Right cardiac atrium (tissue), 5 donors: ENCODE data around the gene CAPN11. TPM values are rescaled to one million over a fixed set of nuclear protein-coding genes. Genes with fewer than 3 reads are reported as not detected.
"Not testable (repeated sequence)": the region's sequence is repeated elsewhere in the genome, so short reads cannot be mapped to it uniquely, and the experiment has no call there.

ENCODE experiments used
- ATAC-seq, 2 donors: fragments of 200-7000 bp; cut with Tn5 transposase; one replicate each; pipeline versions ENCODE4 v1.8.0 to v1.9.1; 2020; ENCODE audit warnings: moderate library complexity in 2 of 2, mild to moderate bottlenecking in 1 of 2
- DNase-seq, 3 donors: peaks; one replicate each; pipeline ENCODE4 v3.0.0-alpha.2; 2020
- H3K27ac ChIP-seq: one replicate; pipeline ENCODE4 v1.5.1; 2013; ENCODE audit warnings: mild to moderate bottlenecking, low read length, control low read depth, moderate library complexity
- H3K27me3 ChIP-seq: one replicate; pipeline ENCODE4 v1.6.1; 2013; ENCODE audit not compliant: control insufficient read depth, insufficient read depth
- H3K4me1 ChIP-seq: one replicate; pipeline ENCODE4 v1.6.1; 2013; ENCODE audit warnings: low read length; ENCODE audit not compliant: control insufficient read depth, insufficient read depth
- H3K4me3 ChIP-seq: one replicate; pipeline ENCODE4 v1.5.1; 2013; ENCODE audit warnings: low read length, control low read depth
- H3K9me3 ChIP-seq: one replicate; pipeline ENCODE4 v1.6.1; 2013; ENCODE audit warnings: low read length; ENCODE audit not compliant: control insufficient read depth
- WGBS: extraction: QIAGEN DNeasy Blood & Tissue Kit; methylation state at CpG from one replicate; pipeline ENCODE4 v1.1.7; 2013; 5-methylcytosine and 5-hydroxymethylcytosine counted together
- intact Hi-C, 4 donors: fragments of 100-400 bp; cut with DNase I; formaldehyde crosslinking; loops; one replicate each; pipeline versions ENCODE4 v1.11.0 to v1.14.0; 2022 to 2023
- polyA plus RNA-seq: library from polyadenylated mRNA; stranded (reverse); fragments of 200-250 nt; gene quantifications from one replicate; pipeline ENCODE4 v1.2.3, GENCODE V29; 2013
- total RNA-seq, 4 donors: library from RNA; stranded (reverse); fragmentation: NEBNext Ultra II Directional; extraction: Animal tissue kit (Norgen Biotek cat#: 25700); gene quantifications; one replicate each; pipeline ENCODE4 v1.2.1, GENCODE V29; 2021
- donor health status: healthy with polysubstance abuse.
- donor health status: DM: no; HTN: yes; CAD: no.
- donor health status: DM: no; HTN: no; CAD: no.
- donor health status: DM: no; HTN: yes; CAD: no; lungs with severe emphysema.
- donor health status: DM: yes; HTN: yes; CAD: no.

The CAPN11 gene
- total and polyA plus RNA-seq, 5 donors = 0.27 to 0.38 TPM; not detected in 3

- no peak overlapping the region for H3K4me3 ChIP-seq
- peak; percentile 55 to 78 (median 77) for DNase-seq
These were observed 70.9 kb downstream of the CAPN11 start for GRCh38 chr6:44229376-44230033.

GRCh38 chr6:44230034-44230675 is 71.5 kb downstream of the CAPN11 start:
- H3K4me1 ChIP-seq = peaks cover 21% of the 10 kb centered on the region
- 84% methylated on average over 10 of the region's 10 CpGs for WGBS
- H3K27ac ChIP-seq = peak overlapping the region; percentile 72
- H3K4me3 ChIP-seq = no peak overlapping the region
- no peaks in the 10 kb centered on the region for H3K27me3 ChIP-seq
- H3K9me3 ChIP-seq = no peaks in the 10 kb centered on the region
- ATAC-seq (no peak), DNase-seq (peak in 2 of 3 donors; percentile 35 to 40)
- intact Hi-C loops = loop anchor here (5.0 to 10.0 kb wide), 2 partner anchors 58 to 135 kb away; no protein-coding TSS in a partner anchor

More at GRCh38 chr6:44229376-44230033, 70.9 kb downstream of the CAPN11 start:
- Histone ChIP-seq H3K9me3 (no peaks in the 10 kb centered on the region), H3K27ac (peak overlapping the region; percentile 72), H3K27me3 (no peaks in the 10 kb centered on the region), H3K4me1 (peaks cover 24% of the 10 kb centered on the region)
- peak; percentile 35 to 45 for ATAC-seq
- intact Hi-C loops = loop anchor here (5.0 to 10.0 kb wide), 2 partner anchors 57 to 135 kb away; no protein-coding TSS in a partner anchor
- WGBS = 61% methylated on average over 11 of the region's 11 CpGs

DNA sequence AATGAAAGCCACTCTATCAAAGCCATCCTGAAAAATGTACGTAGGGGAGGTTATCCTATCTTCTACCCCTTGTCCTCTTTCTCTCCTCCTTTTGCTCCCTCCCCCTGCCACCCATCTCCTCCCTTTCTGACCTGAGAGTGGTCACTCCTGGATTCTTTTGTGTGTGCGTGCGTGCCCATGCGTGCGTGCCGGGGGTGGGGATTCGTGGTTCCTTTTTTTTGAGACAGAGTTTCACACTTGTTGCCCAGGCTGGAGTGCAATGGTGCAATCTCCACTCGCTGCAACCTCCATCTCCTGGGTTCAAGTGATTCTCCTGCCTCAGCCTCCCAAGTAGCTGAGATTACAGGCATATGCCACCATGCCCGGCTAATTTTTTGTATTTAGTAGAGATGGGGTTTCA is 72.8 kb downstream of the CAPN11 start:
- H3K27ac ChIP-seq = not testable (repeated sequence)

DNA sequence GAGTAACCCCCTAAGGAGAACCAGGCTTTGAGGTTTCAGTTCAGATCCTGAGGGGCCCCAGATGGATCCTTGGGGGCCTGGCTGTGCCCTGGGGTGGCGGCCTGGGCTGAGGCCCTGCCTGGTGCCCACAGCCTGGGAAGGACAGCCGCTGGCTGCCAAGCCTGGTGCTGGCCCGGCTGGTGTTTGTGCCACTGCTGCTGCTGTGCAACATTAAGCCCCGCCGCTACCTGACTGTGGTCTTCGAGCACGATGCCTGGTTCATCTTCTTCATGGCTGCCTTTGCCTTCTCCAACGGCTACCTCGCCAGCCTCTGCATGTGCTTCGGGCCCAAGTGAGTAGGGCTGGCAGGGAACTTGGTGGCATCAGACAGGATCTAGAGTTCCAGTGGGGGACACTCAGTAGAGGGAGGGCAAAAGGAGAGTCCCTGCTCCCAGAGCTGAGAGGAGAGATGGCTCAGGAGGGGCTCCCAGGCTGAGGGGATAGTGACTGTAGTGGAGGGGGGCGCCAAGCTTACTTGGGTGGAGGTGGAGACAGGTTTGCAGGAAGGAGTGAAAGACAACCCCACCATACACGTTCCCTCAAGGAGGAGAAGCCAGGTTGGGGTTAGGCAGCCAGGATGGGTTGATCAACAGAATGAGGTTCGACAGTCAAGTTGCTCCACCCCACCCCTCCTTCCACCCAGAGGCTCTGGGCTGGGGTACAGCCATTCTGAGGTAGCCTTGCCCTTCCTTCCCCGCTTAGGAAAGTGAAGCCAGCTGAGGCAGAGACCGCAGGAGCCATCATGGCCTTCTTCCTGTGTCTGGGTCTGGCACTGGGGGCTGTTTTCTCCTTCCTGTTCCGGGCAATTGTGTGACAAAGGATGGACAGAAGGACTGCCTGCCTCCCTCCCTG is 74.3 kb downstream of the CAPN11 start:
- Histone ChIP-seq H3K4me3 (no peak overlapping the region), H3K27ac (peak overlapping the region; percentile 69), H3K27me3 (no peaks in the 10 kb centered on the region), H3K9me3 (no peaks in the 10 kb centered on the region), H3K4me1 (peaks cover 13% of the 10 kb centered on the region)
- ATAC-seq = no peak
- peak in 2 of 3 donors; percentile 34 to 55 for DNase-seq
- intact Hi-C loops = loop anchor here (5.0 to 10.0 kb wide), 2 partner anchors 61 to 138 kb away; no protein-coding TSS in a partner anchor
- 77% methylated on average over 16 of the region's 16 CpGs for WGBS

More for the DNA sequence above, 72.8 kb downstream of the CAPN11 start:
- ATAC-seq, H3K4me3 ChIP-seq, H3K9me3 ChIP-seq, H3K27me3 ChIP-seq: not testable (repeated sequence)
- WGBS = 84% methylated on average over 9 of the region's 9 CpGs
- intact Hi-C loops = loop anchor here (5.0 to 10.0 kb wide), 2 partner anchors 59 to 137 kb away; no protein-coding TSS in a partner anchor
- peak in 1 of 3 donors; percentile 37 for DNase-seq
- H3K4me1 ChIP-seq = peaks cover 12% of the 10 kb centered on the region

DNA sequence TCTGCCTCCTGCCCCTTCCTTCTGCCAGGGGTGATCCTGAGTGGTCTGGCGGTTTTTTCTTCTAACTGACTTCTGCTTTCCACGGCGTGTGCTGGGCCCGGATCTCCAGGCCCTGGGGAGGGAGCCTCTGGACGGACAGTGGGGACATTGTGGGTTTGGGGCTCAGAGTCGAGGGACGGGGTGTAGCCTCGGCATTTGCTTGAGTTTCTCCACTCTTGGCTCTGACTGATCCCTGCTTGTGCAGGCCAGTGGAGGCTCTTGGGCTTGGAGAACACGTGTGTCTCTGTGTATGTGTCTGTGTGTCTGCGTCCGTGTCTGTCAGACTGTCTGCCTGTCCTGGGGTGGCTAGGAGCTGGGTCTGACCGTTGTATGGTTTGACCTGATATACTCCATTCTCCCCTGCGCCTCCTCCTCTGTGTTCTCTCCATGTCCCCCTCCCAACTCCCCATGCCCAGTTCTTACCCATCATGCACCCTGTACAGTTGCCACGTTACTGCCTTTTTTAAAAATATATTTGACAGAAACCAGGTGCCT is 75.0 kb downstream of the CAPN11 start:
- Histone ChIP-seq H3K27me3 (no peaks in the 10 kb centered on the region), H3K9me3 (no peaks in the 10 kb centered on the region), H3K4me1 (peaks cover 13% of the 10 kb centered on the region), H3K4me3 (no peak overlapping the region), H3K27ac (peak overlapping the region; percentile 69)
- ATAC-seq (peak in 1 of 2 donors; percentile 0), DNase-seq (peak in 2 of 3 donors; percentile 50 to 62)
- intact Hi-C loops = loop anchor here (5.0 to 10.0 kb wide), 2 partner anchors 61 to 139 kb away; no protein-coding TSS in a partner anchor
- 37% methylated on average over 14 of the region's 14 CpGs for WGBS

Other genes starting within 250 kb of the CAPN11 start
- 10 to 100 TPM; 31.0 to 38.1 (median 36.6) TPM for gene MRPL14, start 31.4 kb upstream of the CAPN11 start, total RNA-seq
- gene MRPL14, start 31.4 kb upstream of the CAPN11 start, polyA plus RNA-seq = 44.7 TPM
- gene TMEM63B, start 31.3 kb upstream of the CAPN11 start, total RNA-seq = 10 to 100 TPM; 41.4 to 44.8 (median 43.4) TPM
- 27.7 TPM for gene TMEM63B, start 31.3 kb upstream of the CAPN11 start, polyA plus RNA-seq
- gene MYMX, start 58.1 kb downstream of the CAPN11 start, total RNA-seq = 1 to 10 TPM in 1 of 4 donors, under 1 TPM in 3; 0.54 to 2.3 (median 0.77) TPM
- gene MYMX, start 58.1 kb downstream of the CAPN11 start, polyA plus RNA-seq = 0.88 TPM
- gene SLC29A1, start 64.8 kb downstream of the CAPN11 start, total RNA-seq = 100 to 1,000 TPM; 129 to 177 (median 144) TPM
- 63.2 TPM for gene SLC29A1, start 64.8 kb downstream of the CAPN11 start, polyA plus RNA-seq
- gene HSP90AB1, start 88.3 kb downstream of the CAPN11 start, total RNA-seq = 100 to 1,000 TPM; 677 to 993 (median 871) TPM
- gene HSP90AB1, start 88.3 kb downstream of the CAPN11 start, polyA plus RNA-seq = 586 TPM
- gene SLC35B2, start 98.7 kb downstream of the CAPN11 start, total RNA-seq = 10 to 100 TPM; 21.0 to 25.2 (median 23.0) TPM
- 15.8 TPM for gene SLC35B2, start 98.7 kb downstream of the CAPN11 start, polyA plus RNA-seq
- gene NFKBIE, start 106.7 kb downstream of the CAPN11 start, total RNA-seq = 1 to 10 TPM; 3.7 to 5.5 (median 4.3) TPM
- gene NFKBIE, start 106.7 kb downstream of the CAPN11 start, polyA plus RNA-seq = 2.6 TPM
- 1 to 10 TPM in 1 of 4 donors, under 1 TPM in 1, not detected in 2; 0.26 to 1.1 TPM for gene TMEM151B, start 111.6 kb downstream of the CAPN11 start, total RNA-seq
- 0.88 TPM for gene TMEM151B, start 111.6 kb downstream of the CAPN11 start, polyA plus RNA-seq
- 10 to 100 TPM in 2 of 4 donors, 1 to 10 TPM in 2; 6.8 to 12.2 (median 9.3) TPM for gene AARS2, start 154.5 kb downstream of the CAPN11 start, total RNA-seq
- 4.5 TPM for gene AARS2, start 154.5 kb downstream of the CAPN11 start, polyA plus RNA-seq
- not detected for gene SPATS1, start 183.8 kb downstream of the CAPN11 start, total RNA-seq
- not detected for gene SPATS1, start 183.8 kb downstream of the CAPN11 start, polyA plus RNA-seq
- gene CDC5L, start 228.9 kb downstream of the CAPN11 start, total RNA-seq = 10 to 100 TPM; 18.1 to 20.2 (median 19.7) TPM
- gene CDC5L, start 228.9 kb downstream of the CAPN11 start, polyA plus RNA-seq = 9.9 TPM